Vagina (tissue), 2 donors: ENCODE measurements around the gene MICAL2.

Source experiments
- POLR2A ChIP-seq, 2 donors: fragments of 450-650 bp; IDR thresholded peaks; one replicate each; pipeline ENCODE4 v1.6.1; 2017; ENCODE audit warnings: antibody characterized with exemption in 2 of 2, mild to moderate bottlenecking in 2 of 2, moderate library complexity in 2 of 2
- POLR2AphosphoS5 ChIP-seq, 2 donors: sonication (generic); formaldehyde crosslinking; IDR thresholded peaks; one replicate each; pipeline ENCODE4 v1.9.0; 2017; ENCODE audit warnings: antibody characterized with exemption in 2 of 2, mild to moderate bottlenecking in 2 of 2, low read depth in 1 of 2; ENCODE audit not compliant: insufficient read depth in 1 of 2
- TF ChIP-seq, protein P1 (sequence below), 3 experiments: fragments of 450-650 bp in 2 of 3; fragments of 200-600 bp in 1 of 3; sonication (generic) in 1 of 3; IDR thresholded peaks; one replicate each; pipeline ENCODE4 v1.5.1; 2017 to 2019; ENCODE audit warnings: antibody characterized with exemption in 3 of 3, mild to moderate bottlenecking in 2 of 3, moderate library complexity in 2 of 3

GRCh38 chr11:12247543-12248254 lies 137.3 kb downstream of the MICAL2 start:
- TF ChIP-seq, protein P1, sequence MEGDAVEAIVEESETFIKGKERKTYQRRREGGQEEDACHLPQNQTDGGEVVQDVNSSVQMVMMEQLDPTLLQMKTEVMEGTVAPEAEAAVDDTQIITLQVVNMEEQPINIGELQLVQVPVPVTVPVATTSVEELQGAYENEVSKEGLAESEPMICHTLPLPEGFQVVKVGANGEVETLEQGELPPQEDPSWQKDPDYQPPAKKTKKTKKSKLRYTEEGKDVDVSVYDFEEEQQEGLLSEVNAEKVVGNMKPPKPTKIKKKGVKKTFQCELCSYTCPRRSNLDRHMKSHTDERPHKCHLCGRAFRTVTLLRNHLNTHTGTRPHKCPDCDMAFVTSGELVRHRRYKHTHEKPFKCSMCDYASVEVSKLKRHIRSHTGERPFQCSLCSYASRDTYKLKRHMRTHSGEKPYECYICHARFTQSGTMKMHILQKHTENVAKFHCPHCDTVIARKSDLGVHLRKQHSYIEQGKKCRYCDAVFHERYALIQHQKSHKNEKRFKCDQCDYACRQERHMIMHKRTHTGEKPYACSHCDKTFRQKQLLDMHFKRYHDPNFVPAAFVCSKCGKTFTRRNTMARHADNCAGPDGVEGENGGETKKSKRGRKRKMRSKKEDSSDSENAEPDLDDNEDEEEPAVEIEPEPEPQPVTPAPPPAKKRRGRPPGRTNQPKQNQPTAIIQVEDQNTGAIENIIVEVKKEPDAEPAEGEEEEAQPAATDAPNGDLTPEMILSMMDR (IDR thresholded peaks at IDR 0.05): no peak
- TF ChIP-seq POLR2A (IDR thresholded peaks at IDR 0.05) (no peak), POLR2AphosphoS5 (IDR thresholded peaks at IDR 0.05; ENCODE audit: insufficient read depth in 1 of 2, low read depth in 1 of 2) (no peak)
